ENCODE measurements around the gene ZNF563.

- no peak for TF ChIP-seq CTCF (conservative IDR thresholded peaks at IDR 0.05; ENCODE audit: low read length)
- no peak for TF ChIP-seq EZH2phosphoT487 (IDR thresholded peaks at IDR 0.05; ENCODE audit: borderline replicate concordance)
Measured at GRCh38 chr19:12345197-12345596, 11.8 kb upstream of the ZNF563 start.
